ENCODE results near the gene CSKMT. TPM values are rescaled to one million over a fixed set of nuclear protein-coding genes. Genes with fewer than 3 reads are reported as not detected.

Gene CSKMT
- total and polyA plus RNA-seq, 10 of the 15 experiments (the other 5 are each of a cell fraction or from before 2014, with no cell fraction given) = 7.0 to 213 (median 21.6) TPM

- RAD21 ChIA-PET (ENCODE audit: unreplicated experiment) = no interaction called here
- in situ Hi-C loops (cut with MboI) (no loop called here), intact Hi-C loops (cut with micrococcal nuclease; ENCODE audit: unreplicated experiment) (no loop called here)
- POLR2A ChIA-PET = interaction anchor here (1.0 to 9.7 kb wide), 2 partner anchors 13 to 56 kb away, joined by 3 to 83 read pairs; partner anchors contain the start of genes C11orf98 and CSKMT
- DNase-seq (ENCODE audit: low read depth, low spot score) = no peak
- BruUV-seq (replicated peaks) = no TSS peak
- H3K4me1 ChIP-seq (ENCODE audit: control insufficient read depth, insufficient read depth, low read length) = peaks cover 11% of the 10 kb centered on the region
- no peaks in the 10 kb centered on the region for H3K9me3 ChIP-seq (replicated peaks; ENCODE audit: control insufficient read depth, insufficient read depth, low read length)
- 2% methylated on average over 16 of the region's 16 CpGs for WGBS (ENCODE audit: insufficient coverage, insufficient replicate concordance, low lambda C conversion rate, missing lambda C conversion rate)
- FAIRE-seq = no peak
- H3K36me3 ChIP-seq (ENCODE audit: control insufficient read depth in 2 of 2, insufficient read depth in 2 of 2, low read length in 1 of 2) = peaks cover 0 to 10% of the 10 kb centered on the region in 2 experiments; a peak in 1 of 4 replicates
- H3K79me2 ChIP-seq (ENCODE audit: control insufficient read depth, insufficient read depth, low read length) = peaks cover 20% of the 10 kb centered on the region
- CTCF ChIA-PET = interaction anchor here (1.5 kb wide), 1 partner anchor 11 kb away, joined by 4 read pairs; no protein-coding TSS in a partner anchor
- H3K4me3 ChIP-seq = peak overlapping the region; percentile 89
- H3K27ac ChIP-seq (ENCODE audit: control insufficient read depth, insufficient read depth) = peak overlapping the region; percentile 94
- H3K9ac ChIP-seq (ENCODE audit: control insufficient read depth, insufficient read depth, low read length) = peak overlapping the region; percentile 94
- H4K20me1 ChIP-seq (ENCODE audit: control insufficient read depth, insufficient read depth) = no peaks in the 10 kb centered on the region; the same call in 1 of the 2 replicates
- H2AFZ ChIP-seq (ENCODE audit: control insufficient read depth, low read depth, low read length) = peak overlapping the region; percentile 78
- SMC1A ChIA-PET (ENCODE audit: uncharacterized antibody, unreplicated experiment) = no interaction called here
- H3K27me3 ChIP-seq (replicated peaks in 1 of 2; ENCODE audit: control insufficient read depth in 2 of 2, insufficient read depth in 2 of 2, low read length in 1 of 2) = no peaks in the 10 kb centered on the region
- peak overlapping the region; percentile 77 for H3K4me2 ChIP-seq (ENCODE audit: control insufficient read depth, insufficient read depth)
- no peak; the same call in 2 of the 3 replicates for ATAC-seq
- TF ChIP-seq POLR2AphosphoS2 (IDR thresholded peaks at IDR 0.05; ENCODE audit: low read depth, low read length) = no peak
- no peak for TF ChIP-seq SPI1 (IDR thresholded peaks at IDR 0.05; ENCODE audit: borderline replicate concordance, insufficient read depth, low read depth, low read length)
- no peak for TF ChIP-seq GATAD2B (conservative IDR thresholded peaks at IDR 0.05; ENCODE audit: low read depth)
- TF ChIP-seq LARP7 (IDR thresholded peaks at IDR 0.05) = no peak
- no peak for TF ChIP-seq EP300 (IDR thresholded peaks at IDR 0.05; ENCODE audit: borderline replicate concordance in 1 of 2, control insufficient read depth in 1 of 2, low read depth in 2 of 2, low read length in 2 of 2)
- TF ChIP-seq MTA3 (IDR thresholded peaks at IDR 0.05; ENCODE audit: borderline replicate concordance, low read length) = no peak
- TF ChIP-seq CBX5 (IDR thresholded peaks at IDR 0.05; ENCODE audit: low read depth) = no peak
- no peak for TF ChIP-seq EZH2 (IDR thresholded peaks at IDR 0.05; ENCODE audit: borderline replicate concordance, control insufficient read depth, low read depth, low read length)
- no peak for TF ChIP-seq BRCA1 (IDR thresholded peaks at IDR 0.05; ENCODE audit: low read depth, low read length)
- no peak for TF ChIP-seq NFYB (IDR thresholded peaks at IDR 0.05; ENCODE audit: insufficient read depth, low read depth, low read length)
- TF ChIP-seq, protein P1, sequence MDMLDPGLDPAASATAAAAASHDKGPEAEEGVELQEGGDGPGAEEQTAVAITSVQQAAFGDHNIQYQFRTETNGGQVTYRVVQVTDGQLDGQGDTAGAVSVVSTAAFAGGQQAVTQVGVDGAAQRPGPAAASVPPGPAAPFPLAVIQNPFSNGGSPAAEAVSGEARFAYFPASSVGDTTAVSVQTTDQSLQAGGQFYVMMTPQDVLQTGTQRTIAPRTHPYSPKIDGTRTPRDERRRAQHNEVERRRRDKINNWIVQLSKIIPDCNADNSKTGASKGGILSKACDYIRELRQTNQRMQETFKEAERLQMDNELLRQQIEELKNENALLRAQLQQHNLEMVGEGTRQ (IDR thresholded peaks at IDR 0.05; ENCODE audit: borderline replicate concordance, low read depth, low read length) = no peak
- no peak for TF ChIP-seq NFXL1 (IDR thresholded peaks at IDR 0.05; ENCODE audit: borderline replicate concordance)
- no peak for TF ChIP-seq PRDM15 (CRISPR knock-in tag; IDR thresholded peaks at IDR 0.05)
- TF ChIP-seq HDAC2 (IDR thresholded peaks at IDR 0.05) = no peak
- no peak for TF ChIP-seq KAT2A (conservative IDR thresholded peaks at IDR 0.05; ENCODE audit: control insufficient read depth, low read depth, low read length)
- no peak for TF ChIP-seq CEBPZ (IDR thresholded peaks at IDR 0.05; ENCODE audit: low read depth, low read length)
These were observed 13.3 kb downstream of the CSKMT start for GRCh38 chr11:62678433-62678769.
